Measurements from ENCODE around the gene MT1M. TPM values are rescaled to one million over a fixed set of nuclear protein-coding genes. Genes with fewer than 3 reads are reported as not detected.

The MT1M gene
- total RNA-seq, 2 experiments from 2014 or later, result not detected

DNA sequence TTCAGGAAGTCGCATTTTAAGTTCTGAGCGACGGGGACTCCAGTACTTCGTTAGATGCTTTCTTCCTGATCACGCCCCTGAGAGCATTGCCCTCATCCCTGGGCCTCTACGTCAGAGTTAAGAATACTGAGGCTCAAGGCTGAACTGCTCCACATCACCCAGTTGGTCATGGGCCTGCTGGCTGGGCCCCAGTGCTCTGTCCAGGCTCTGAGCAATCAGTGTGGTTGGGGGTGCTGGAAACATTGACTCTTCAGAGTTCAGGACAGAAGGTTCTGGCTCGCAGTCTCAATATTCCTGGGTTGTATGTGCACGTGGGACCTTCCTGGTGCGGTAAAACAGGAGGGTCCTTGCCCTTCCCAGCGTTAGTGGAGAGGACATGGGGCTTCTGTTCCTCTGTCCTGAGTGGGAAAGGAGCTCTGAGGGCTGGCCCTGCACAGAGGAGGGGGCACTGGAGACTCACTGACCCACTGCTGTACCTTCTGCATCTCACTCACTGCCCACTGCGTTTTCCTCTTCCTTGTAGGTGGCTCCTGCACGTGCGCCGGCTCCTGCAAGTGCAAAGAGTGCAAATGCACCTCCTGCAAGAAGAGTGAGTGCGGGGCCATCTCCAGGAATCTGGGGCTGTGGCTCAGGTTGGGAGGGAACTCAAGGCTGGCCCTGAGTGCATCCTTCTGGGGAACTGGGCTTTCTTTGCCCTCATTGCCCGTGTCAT is 6.4 kb upstream of the MT1M start:
- ChIA-PET POLR2A (no interaction called here), CTCF (ENCODE audit: unreplicated experiment) (no interaction called here)
- H3K79me2 ChIP-seq (ENCODE audit: insufficient read depth, low read depth, low read length), result no peaks in the 10 kb centered on the region
- H3K27ac ChIP-seq (ENCODE audit: low read depth, low read length, poor library complexity, severe bottlenecking), result no peak overlapping the region
- H3K9me2 ChIP-seq (ENCODE audit: insufficient read depth, low read length), result no peaks in the 10 kb centered on the region
- H3K4me1 ChIP-seq (ENCODE audit: insufficient read depth, low read length, poor library complexity, severe bottlenecking), result peaks cover 13% of the 10 kb centered on the region
- H4K20me1 ChIP-seq (ENCODE audit: insufficient read depth, low read length), result no peaks in the 10 kb centered on the region
- no TSS peak for BruUV-seq (replicated peaks)
- no peak overlapping the region for H3K4me3 ChIP-seq (ENCODE audit: low read depth, low read length, poor library complexity, severe bottlenecking)
- no peak overlapping the region for H2AFZ ChIP-seq (ENCODE audit: low read length)
- H3K36me3 ChIP-seq (ENCODE audit: insufficient read depth, low read length), result no peaks in the 10 kb centered on the region
- no peak for DNase-seq (ENCODE audit: low spot score)
- TF ChIP-seq EZH2phosphoT487 (IDR thresholded peaks at IDR 0.05; ENCODE audit: borderline replicate concordance, low read depth, low read length), result no peak
- TF ChIP-seq, protein P1, sequence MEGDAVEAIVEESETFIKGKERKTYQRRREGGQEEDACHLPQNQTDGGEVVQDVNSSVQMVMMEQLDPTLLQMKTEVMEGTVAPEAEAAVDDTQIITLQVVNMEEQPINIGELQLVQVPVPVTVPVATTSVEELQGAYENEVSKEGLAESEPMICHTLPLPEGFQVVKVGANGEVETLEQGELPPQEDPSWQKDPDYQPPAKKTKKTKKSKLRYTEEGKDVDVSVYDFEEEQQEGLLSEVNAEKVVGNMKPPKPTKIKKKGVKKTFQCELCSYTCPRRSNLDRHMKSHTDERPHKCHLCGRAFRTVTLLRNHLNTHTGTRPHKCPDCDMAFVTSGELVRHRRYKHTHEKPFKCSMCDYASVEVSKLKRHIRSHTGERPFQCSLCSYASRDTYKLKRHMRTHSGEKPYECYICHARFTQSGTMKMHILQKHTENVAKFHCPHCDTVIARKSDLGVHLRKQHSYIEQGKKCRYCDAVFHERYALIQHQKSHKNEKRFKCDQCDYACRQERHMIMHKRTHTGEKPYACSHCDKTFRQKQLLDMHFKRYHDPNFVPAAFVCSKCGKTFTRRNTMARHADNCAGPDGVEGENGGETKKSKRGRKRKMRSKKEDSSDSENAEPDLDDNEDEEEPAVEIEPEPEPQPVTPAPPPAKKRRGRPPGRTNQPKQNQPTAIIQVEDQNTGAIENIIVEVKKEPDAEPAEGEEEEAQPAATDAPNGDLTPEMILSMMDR (conservative IDR thresholded peaks at IDR 0.05; ENCODE audit: low read length), result no peak
- H3K9me3 ChIP-seq (ENCODE audit: low read length), result no peaks in the 10 kb centered on the region
- no peak overlapping the region for H3K4me2 ChIP-seq (ENCODE audit: low read length)
- intact Hi-C loops (cut with micrococcal nuclease; ENCODE audit: unreplicated experiment), result no loop called here

DNA sequence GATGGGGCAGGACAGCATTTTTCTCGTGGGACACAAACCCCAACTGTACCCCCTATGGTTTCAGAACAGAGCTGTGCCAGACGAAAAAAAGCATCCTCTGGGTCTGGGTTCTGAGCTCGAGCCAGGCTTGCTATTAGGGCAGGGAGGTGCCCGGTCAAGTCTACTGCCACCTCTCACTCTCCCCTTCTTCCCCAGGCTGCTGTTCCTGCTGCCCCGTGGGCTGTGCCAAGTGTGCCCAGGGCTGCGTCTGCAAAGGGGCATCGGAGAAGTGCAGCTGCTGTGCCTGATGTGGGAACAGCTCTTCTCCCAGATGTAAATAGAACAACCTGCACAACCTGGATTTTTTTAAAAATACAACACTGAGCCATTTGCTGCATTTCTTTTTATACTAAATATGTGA is 5.8 kb upstream of the MT1M start:
- ChIA-PET POLR2A (no interaction called here), CTCF (ENCODE audit: unreplicated experiment) (no interaction called here)
- intact Hi-C loops (cut with micrococcal nuclease; ENCODE audit: unreplicated experiment), result no loop called here
- H3K4me3 ChIP-seq (ENCODE audit: low read depth, low read length, poor library complexity, severe bottlenecking), result no peak overlapping the region
- DNase-seq (ENCODE audit: low spot score), result no peak
- no peaks in the 10 kb centered on the region for H3K36me3 ChIP-seq (ENCODE audit: insufficient read depth, low read length)
- no TSS peak for BruUV-seq (replicated peaks)
- no peak overlapping the region for H3K4me2 ChIP-seq (ENCODE audit: low read length)
- H4K20me1 ChIP-seq (ENCODE audit: insufficient read depth, low read length), result no peaks in the 10 kb centered on the region
- H3K79me2 ChIP-seq (ENCODE audit: insufficient read depth, low read depth, low read length), result no peaks in the 10 kb centered on the region
- TF ChIP-seq, protein P1 (conservative IDR thresholded peaks at IDR 0.05; ENCODE audit: low read length), result no peak
- no peak for TF ChIP-seq EZH2phosphoT487 (IDR thresholded peaks at IDR 0.05; ENCODE audit: borderline replicate concordance, low read depth, low read length)
- no peaks in the 10 kb centered on the region for H3K9me3 ChIP-seq (ENCODE audit: low read length)
- no peak overlapping the region for H2AFZ ChIP-seq (ENCODE audit: low read length)
- H3K4me1 ChIP-seq (ENCODE audit: insufficient read depth, low read length, poor library complexity, severe bottlenecking), result peaks cover 13% of the 10 kb centered on the region
- H3K27ac ChIP-seq (ENCODE audit: low read depth, low read length, poor library complexity, severe bottlenecking), result no peak overlapping the region
- H3K9me2 ChIP-seq (ENCODE audit: insufficient read depth, low read length), result no peaks in the 10 kb centered on the region

All from OCI-LY7 (cell line).